GM11168 (cell line): ENCODE measurements around the gene SLC7A6.

Source experiments
- in situ Hi-C: fragments of 300-500 bp; cut with MboI; formaldehyde crosslinking; loops from one replicate; pipeline ENCODE4 v1.12.0; 2022; ENCODE audit warnings: low sequenced_read_pairs; ENCODE audit not compliant: unreplicated experiment

SLC7A6 gene

GRCh38 chr16:68234188-68235107 lies 29.9 kb upstream of the SLC7A6 start:
- in situ Hi-C loops, result no loop called here

- in situ Hi-C loops, result no loop called here
Observed at GRCh38 chr16:68235108-68235886, 29.0 kb upstream of the SLC7A6 start.

- in situ Hi-C loops, result no loop called here
Observed at GRCh38 chr16:68235887-68236136, 28.5 kb upstream of the SLC7A6 start, which contains the start of gene ESRP2. TSS of gene ESRP2 (minus strand) at chr16:68236127. CDS start at chr16:68236045, 82 bp downstream.

- in situ Hi-C loops, result no loop called here
Observed at GRCh38 chr16:68236137-68236825, 28.0 kb upstream of the SLC7A6 start.

GRCh38 chr16:68236826-68237242 lies 27.5 kb upstream of the SLC7A6 start:
- in situ Hi-C loops, result no loop called here

GRCh38 chr16:68237243-68238028 lies 26.9 kb upstream of the SLC7A6 start:
- in situ Hi-C loops, result no loop called here

- in situ Hi-C loops, result no loop called here
Observed at GRCh38 chr16:68238029-68238345, 26.3 kb upstream of the SLC7A6 start.

GRCh38 chr16:68242085-68242484 lies 22.2 kb upstream of the SLC7A6 start:
- in situ Hi-C loops, result no loop called here

- in situ Hi-C loops, result no loop called here
Observed at GRCh38 chr16:68242926-68243858, 21.1 kb upstream of the SLC7A6 start.

GRCh38 chr16:68244481-68244902 lies 19.8 kb upstream of the SLC7A6 start:
- in situ Hi-C loops, result no loop called here

GRCh38 chr16:68244903-68245853 lies 19.1 kb upstream of the SLC7A6 start, which contains the start of gene PLA2G15:
TSS of gene PLA2G15 (plus strand) at chr16:68245373. CDS start at chr16:68245427, 54 bp downstream.
- in situ Hi-C loops, result no loop called here

GRCh38 chr16:68246121-68246520 lies 18.2 kb upstream of the SLC7A6 start:
- in situ Hi-C loops, result no loop called here

- in situ Hi-C loops, result no loop called here
Observed at GRCh38 chr16:68246666-68247065, 17.7 kb upstream of the SLC7A6 start.

GRCh38 chr16:68247400-68247799 lies 16.9 kb upstream of the SLC7A6 start:
- in situ Hi-C loops, result no loop called here

GRCh38 chr16:68247932-68248331 lies 16.4 kb upstream of the SLC7A6 start:
- in situ Hi-C loops, result no loop called here

GRCh38 chr16:68249371-68249770 lies 15.0 kb upstream of the SLC7A6 start:
- in situ Hi-C loops, result no loop called here

GRCh38 chr16:68250951-68251350 lies 13.4 kb upstream of the SLC7A6 start:
- in situ Hi-C loops, result no loop called here

- in situ Hi-C loops, result no loop called here
Observed at GRCh38 chr16:68251832-68252231, 12.5 kb upstream of the SLC7A6 start.
